ENCODE data around the gene MRPL22. TPM values are rescaled to one million over a fixed set of nuclear protein-coding genes. Genes with fewer than 3 reads are reported as not detected.
"Not testable (repeated sequence)": the region's sequence is repeated elsewhere in the genome, so short reads cannot be mapped to it uniquely, and the experiment has no call there.

MRPL22 gene
- total RNA-seq, 1 donor from 2014 or later: 10.4 TPM

- no peak for DNase-seq (ENCODE audit: low spot score)
These were observed 500 bp upstream of the MRPL22 start for GRCh38 chr5:154940375-154940771.

GRCh38 chr5:154943527-154943926, 2.7 kb downstream of the MRPL22 start:
- DNase-seq (ENCODE audit: low spot score): no peak

GRCh38 chr5:154944716-154945115, 3.8 kb downstream of the MRPL22 start:
- no peak for DNase-seq (ENCODE audit: low spot score)

- DNase-seq (ENCODE audit: low spot score): no peak
These were observed 4.9 kb downstream of the MRPL22 start for GRCh38 chr5:154945695-154946301.

GRCh38 chr5:154947778-154948177, 6.9 kb downstream of the MRPL22 start:
- no peak for DNase-seq (ENCODE audit: low spot score)

GRCh38 chr5:154948313-154948712, 7.4 kb downstream of the MRPL22 start:
- DNase-seq (ENCODE audit: low spot score): no peak

GRCh38 chr5:154949781-154950180, 8.9 kb downstream of the MRPL22 start:
- DNase-seq (ENCODE audit: low spot score): no peak

GRCh38 chr5:154956712-154957111, 15.8 kb downstream of the MRPL22 start:
- DNase-seq (ENCODE audit: low spot score): no peak

- DNase-seq (ENCODE audit: low spot score): no peak
These were observed 21.6 kb downstream of the MRPL22 start for GRCh38 chr5:154962494-154962893.

- no peak for DNase-seq (ENCODE audit: low spot score)
These were observed 25.4 kb downstream of the MRPL22 start for GRCh38 chr5:154966081-154966841.

GRCh38 chr5:154966874-154967273, 26.0 kb downstream of the MRPL22 start:
- DNase-seq (ENCODE audit: low spot score): no peak

GRCh38 chr5:154967421-154968024, 26.6 kb downstream of the MRPL22 start:
- DNase-seq (ENCODE audit: low spot score): no peak

- DNase-seq (ENCODE audit: low spot score): no peak
These were observed 28.1 kb downstream of the MRPL22 start for GRCh38 chr5:154968953-154969352.

- DNase-seq (ENCODE audit: low spot score): no peak
These were observed 29.9 kb downstream of the MRPL22 start for GRCh38 chr5:154970759-154971158.

GRCh38 chr5:154971501-154971900, 30.6 kb downstream of the MRPL22 start:
- no peak for DNase-seq (ENCODE audit: low spot score)

- peak; percentile 75 for DNase-seq (ENCODE audit: low spot score)
These were observed 31.7 kb downstream of the MRPL22 start for GRCh38 chr5:154972476-154973080.

- DNase-seq (ENCODE audit: low spot score): not testable (repeated sequence)
These were observed 35.2 kb downstream of the MRPL22 start for GRCh38 chr5:154976082-154976481.

- DNase-seq (ENCODE audit: low spot score): no peak
These were observed 36.5 kb downstream of the MRPL22 start for GRCh38 chr5:154977409-154977808.

- DNase-seq (ENCODE audit: low spot score): not testable (repeated sequence)
These were observed 37.4 kb downstream of the MRPL22 start for GRCh38 chr5:154978294-154978693.

- no peak for DNase-seq (ENCODE audit: low spot score)
These were observed 44.2 kb downstream of the MRPL22 start for GRCh38 chr5:154984946-154985516.

GRCh38 chr5:154986151-154986550, 45.3 kb downstream of the MRPL22 start:
- no peak for DNase-seq (ENCODE audit: low spot score)

GRCh38 chr5:154989626-154990025, 48.8 kb downstream of the MRPL22 start:
- DNase-seq (ENCODE audit: low spot score): no peak
